GM12878 (cell line): ENCODE measurements around the gene SIL1. TPM values are rescaled to one million over a fixed set of nuclear protein-coding genes. Genes with fewer than 3 reads are reported as not detected.

Experiments
- BMI1 ChIP-seq: fragments of 450-650 bp; IDR thresholded peaks from 2 replicates; pipeline ENCODE4 v1.6.1; 2016; ENCODE audit warnings: mild to moderate bottlenecking, moderate library complexity, borderline replicate concordance
- ESRRA ChIP-seq: IDR thresholded peaks from 2 replicates; pipeline ENCODE4 v1.6.1; 2012; ENCODE audit warnings: mild to moderate bottlenecking, low read length, improper control_type of control experiment
- HDAC2 ChIP-seq: fragments of 200-600 bp; sonication (generic); IDR thresholded peaks from 2 replicates; pipeline ENCODE4 v1.6.1; 2017
- NR2C2 ChIP-seq: IDR thresholded peaks from 2 replicates; pipeline ENCODE4 v1.6.1; 2011; ENCODE audit warnings: borderline replicate concordance, low read depth; ENCODE audit not compliant: control insufficient read depth, insufficient read length
- YBX1 ChIP-seq: fragments of 450-650 bp; IDR thresholded peaks from 2 replicates; pipeline ENCODE4 v1.6.1; 2016; ENCODE audit warnings: antibody characterized with exemption
- polyA plus RNA-seq, 11 experiments: library from polyadenylated mRNA; depleted of rRNA in 4 of 11; unstranded in 6 of 11; stranded (reverse) in 5 of 11; fragments of >200 nt; fragmentation: Nextera tagmentation in 4 of 11; fragmentation: Illumina TruSeq in 1 of 11; extraction: Ambion mirVana in 4 of 11; extraction: Trizol in 1 of 11; gene quantifications; 1 replicate in 1 of 11; 2 replicates in 10 of 11; pipeline versions ENCODE4 v1.2.1 to v1.2.3, GENCODE V29; 2011 to 2016; ENCODE audit warnings: inconsistent platforms in 2 of 11, missing spikeins in 2 of 11, low read depth in 1 of 11
- total RNA-seq, 4 experiments: library from RNA; depleted of rRNA in 3 of 4; stranded (reverse); fragments of >200 nt in 3 of 4; fragmentation: Illumina TruSeq in 1 of 4; extraction: Trizol in 1 of 4; gene quantifications; 2 replicates each; pipeline versions ENCODE4 v1.2.1 to v1.2.3, GENCODE V29; 2013 to 2021
- TF ChIP-seq, protein P1 (sequence below): IDR thresholded peaks from 2 replicates; pipeline ENCODE4 v1.6.1; 2012; ENCODE audit warnings: improper control_type of control experiment, low read depth, low read length; ENCODE audit not compliant: insufficient replicate concordance
- TF ChIP-seq, protein P2 (sequence below): IDR thresholded peaks from 2 replicates; pipeline ENCODE4 v1.6.1; 2011; ENCODE audit warnings: low read depth, mild to moderate bottlenecking, low read length, moderate library complexity, borderline replicate concordance; ENCODE audit errors: extremely low read depth
- TF ChIP-seq, protein P3 (sequence below): fragments of 450-650 bp; IDR thresholded peaks from 2 replicates; pipeline ENCODE4 v1.6.1; 2017; ENCODE audit warnings: low read depth, mild to moderate bottlenecking, moderate library complexity

SIL1 gene
- total and polyA plus RNA-seq, 10 of the 15 experiments (the other 5 are each of a cell fraction or from before 2014, with no cell fraction given): 4.1 to 49.8 (median 29.4) TPM

DNA sequence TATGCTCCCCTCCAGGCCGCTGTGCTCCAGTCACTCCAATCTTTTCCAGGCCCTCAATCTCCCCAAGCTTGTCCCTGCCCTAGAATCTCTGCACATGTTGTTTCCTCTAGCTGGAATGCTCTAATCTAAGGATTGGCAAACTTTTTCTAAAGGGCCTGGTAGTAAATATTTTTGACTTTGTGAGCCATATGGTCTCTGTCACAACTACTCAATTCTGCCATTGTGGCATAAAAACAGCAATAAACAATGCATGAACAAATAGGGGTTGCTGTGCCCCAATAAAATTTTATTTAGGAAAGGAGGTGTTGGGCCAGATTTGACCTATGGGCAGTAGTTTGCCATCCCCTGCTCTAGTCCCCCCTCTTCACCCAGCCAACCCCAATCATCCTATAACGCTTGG is 172.5 kb downstream of the SIL1 start (continued):
- TF ChIP-seq, protein P1, sequence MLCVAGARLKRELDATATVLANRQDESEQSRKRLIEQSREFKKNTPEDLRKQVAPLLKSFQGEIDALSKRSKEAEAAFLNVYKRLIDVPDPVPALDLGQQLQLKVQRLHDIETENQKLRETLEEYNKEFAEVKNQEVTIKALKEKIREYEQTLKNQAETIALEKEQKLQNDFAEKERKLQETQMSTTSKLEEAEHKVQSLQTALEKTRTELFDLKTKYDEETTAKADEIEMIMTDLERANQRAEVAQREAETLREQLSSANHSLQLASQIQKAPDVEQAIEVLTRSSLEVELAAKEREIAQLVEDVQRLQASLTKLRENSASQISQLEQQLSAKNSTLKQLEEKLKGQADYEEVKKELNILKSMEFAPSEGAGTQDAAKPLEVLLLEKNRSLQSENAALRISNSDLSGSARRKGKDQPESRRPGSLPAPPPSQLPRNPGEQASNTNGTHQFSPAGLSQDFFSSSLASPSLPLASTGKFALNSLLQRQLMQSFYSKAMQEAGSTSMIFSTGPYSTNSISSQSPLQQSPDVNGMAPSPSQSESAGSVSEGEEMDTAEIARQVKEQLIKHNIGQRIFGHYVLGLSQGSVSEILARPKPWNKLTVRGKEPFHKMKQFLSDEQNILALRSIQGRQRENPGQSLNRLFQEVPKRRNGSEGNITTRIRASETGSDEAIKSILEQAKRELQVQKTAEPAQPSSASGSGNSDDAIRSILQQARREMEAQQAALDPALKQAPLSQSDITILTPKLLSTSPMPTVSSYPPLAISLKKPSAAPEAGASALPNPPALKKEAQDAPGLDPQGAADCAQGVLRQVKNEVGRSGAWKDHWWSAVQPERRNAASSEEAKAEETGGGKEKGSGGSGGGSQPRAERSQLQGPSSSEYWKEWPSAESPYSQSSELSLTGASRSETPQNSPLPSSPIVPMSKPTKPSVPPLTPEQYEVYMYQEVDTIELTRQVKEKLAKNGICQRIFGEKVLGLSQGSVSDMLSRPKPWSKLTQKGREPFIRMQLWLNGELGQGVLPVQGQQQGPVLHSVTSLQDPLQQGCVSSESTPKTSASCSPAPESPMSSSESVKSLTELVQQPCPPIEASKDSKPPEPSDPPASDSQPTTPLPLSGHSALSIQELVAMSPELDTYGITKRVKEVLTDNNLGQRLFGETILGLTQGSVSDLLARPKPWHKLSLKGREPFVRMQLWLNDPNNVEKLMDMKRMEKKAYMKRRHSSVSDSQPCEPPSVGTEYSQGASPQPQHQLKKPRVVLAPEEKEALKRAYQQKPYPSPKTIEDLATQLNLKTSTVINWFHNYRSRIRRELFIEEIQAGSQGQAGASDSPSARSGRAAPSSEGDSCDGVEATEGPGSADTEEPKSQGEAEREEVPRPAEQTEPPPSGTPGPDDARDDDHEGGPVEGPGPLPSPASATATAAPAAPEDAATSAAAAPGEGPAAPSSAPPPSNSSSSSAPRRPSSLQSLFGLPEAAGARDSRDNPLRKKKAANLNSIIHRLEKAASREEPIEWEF: no peak
- TF ChIP-seq, protein P2, sequence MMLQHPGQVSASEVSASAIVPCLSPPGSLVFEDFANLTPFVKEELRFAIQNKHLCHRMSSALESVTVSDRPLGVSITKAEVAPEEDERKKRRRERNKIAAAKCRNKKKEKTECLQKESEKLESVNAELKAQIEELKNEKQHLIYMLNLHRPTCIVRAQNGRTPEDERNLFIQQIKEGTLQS: no peak
- TF ChIP-seq, protein P3, sequence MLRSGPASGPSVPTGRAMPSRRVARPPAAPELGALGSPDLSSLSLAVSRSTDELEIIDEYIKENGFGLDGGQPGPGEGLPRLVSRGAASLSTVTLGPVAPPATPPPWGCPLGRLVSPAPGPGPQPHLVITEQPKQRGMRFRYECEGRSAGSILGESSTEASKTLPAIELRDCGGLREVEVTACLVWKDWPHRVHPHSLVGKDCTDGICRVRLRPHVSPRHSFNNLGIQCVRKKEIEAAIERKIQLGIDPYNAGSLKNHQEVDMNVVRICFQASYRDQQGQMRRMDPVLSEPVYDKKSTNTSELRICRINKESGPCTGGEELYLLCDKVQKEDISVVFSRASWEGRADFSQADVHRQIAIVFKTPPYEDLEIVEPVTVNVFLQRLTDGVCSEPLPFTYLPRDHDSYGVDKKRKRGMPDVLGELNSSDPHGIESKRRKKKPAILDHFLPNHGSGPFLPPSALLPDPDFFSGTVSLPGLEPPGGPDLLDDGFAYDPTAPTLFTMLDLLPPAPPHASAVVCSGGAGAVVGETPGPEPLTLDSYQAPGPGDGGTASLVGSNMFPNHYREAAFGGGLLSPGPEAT: no peak
- TF ChIP-seq NR2C2 (no peak), BMI1 (no peak), YBX1 (no peak), HDAC2 (no peak), ESRRA (no peak)
